Heart left ventricle (tissue), 16 donors: ENCODE measurements around the gene SH3RF2. TPM values are rescaled to one million over a fixed set of nuclear protein-coding genes. Genes with fewer than 3 reads are reported as not detected.
A peak's percentile ranks its signal among the peaks of the same experiment; 100 is the strongest.

Source experiments
- ATAC-seq, 4 donors: fragments of 200-7000 bp; cut with Tn5 transposase; one replicate each; pipeline ENCODE4 v1.9.1; 2020 to 2022; ENCODE audit warnings: moderate library complexity in 4 of 4, mild to moderate bottlenecking in 3 of 4, moderate number of reproducible peaks in 1 of 4
- DNase-seq, 5 donors: peaks; one replicate each; pipeline ENCODE4 v3.0.0-alpha.2; 2020
- H3K27ac ChIP-seq, 12 donors: fragments of 200-600 bp; sonication (generic) in 4 of 12; one replicate each; pipeline versions ENCODE4 v1.5.0 to v1.8.0; 2016 to 2022; ENCODE audit warnings: mild to moderate bottlenecking in 2 of 12
- H3K27me3 ChIP-seq, 9 donors: fragments of 200-600 bp; sonication (generic) in 2 of 9; one replicate each; pipeline versions ENCODE4 v1.5.1 to v1.8.0; 2016 to 2022; ENCODE audit warnings: mild to moderate bottlenecking in 3 of 9
- H3K36me3 ChIP-seq, 9 donors: fragments of 200-600 bp; sonication (generic) in 2 of 9; one replicate each; pipeline versions ENCODE4 v1.5.0 to v1.8.0; 2018 to 2022; ENCODE audit warnings: mild to moderate bottlenecking in 2 of 9
- H3K4me1 ChIP-seq, 12 donors: fragments of 200-600 bp; sonication (generic) in 4 of 12; one replicate each; pipeline versions ENCODE4 v1.5.0 to v1.8.0; 2016 to 2022; ENCODE audit warnings: mild to moderate bottlenecking in 3 of 12
- H3K4me3 ChIP-seq, 12 donors: fragments of 200-600 bp; sonication (generic) in 4 of 12; one replicate each; pipeline versions ENCODE4 v1.5.0 to v1.8.0; 2017 to 2022; ENCODE audit warnings: mild to moderate bottlenecking in 9 of 12, moderate library complexity in 4 of 12
- H3K9me3 ChIP-seq, 12 donors: fragments of 200-600 bp; sonication (generic) in 4 of 12; one replicate each; pipeline versions ENCODE4 v1.5.0 to v1.8.0; 2016 to 2022; ENCODE audit warnings: mild to moderate bottlenecking in 1 of 12
- POLR2A ChIP-seq, 2 donors: fragments of 450-650 bp; IDR thresholded peaks; one replicate each; pipeline ENCODE4 v1.6.1; 2017; ENCODE audit warnings: antibody characterized with exemption in 2 of 2, mild to moderate bottlenecking in 2 of 2, moderate library complexity in 2 of 2
- WGBS, 4 donors: extraction: QIAGEN DNeasy Blood & Tissue Kit in 2 of 4; methylation state at CpG; one replicate each; pipeline versions ENCODE4 v1.1.5 to v1.1.7; 2013 to 2018; 5-methylcytosine and 5-hydroxymethylcytosine counted together
- intact Hi-C, 10 donors: fragments of 100-400 bp; cut with DNase I; formaldehyde crosslinking; loops; one replicate each; pipeline versions ENCODE4 v1.11.1 to v1.14.2; 2022
- polyA plus RNA-seq, 2 donors: library from polyadenylated mRNA; stranded (reverse); fragments of 200-250 nt; gene quantifications; one replicate each; pipeline ENCODE4 v1.2.3, GENCODE V29; 2013
- total RNA-seq, 9 donors: library from RNA; depleted of rRNA in 2 of 9; stranded (reverse); fragments of >200 nt in 2 of 9; fragmentation: NEBNext Ultra II Directional in 3 of 9; extraction: Animal tissue kit (Norgen Biotek cat#: 25700) in 3 of 9; gene quantifications; one replicate each; pipeline versions ENCODE4 v1.1.0 to v1.2.4, GENCODE V29; 2016 to 2023
- TF ChIP-seq, protein P1 (sequence below), 12 donors: fragments of 200-600 bp; sonication (generic) in 4 of 12; IDR thresholded peaks; one replicate each; pipeline versions ENCODE4 v1.5.0 to v1.8.0; 2018 to 2022; ENCODE audit warnings: antibody characterized with exemption in 12 of 12, mild to moderate bottlenecking in 5 of 12
- donor health status: ischemic (EF 13 %, LVEDD 7.1; RV severe dilation, severe dysfunction).
- donor health status: healthy with polysubstance abuse.
- donor health status: DM: no; HTN: yes; CAD: no.
- donor health status: DM: no; HTN: no; CAD: no.
- donor health status: ischemic (EF 25% LVEDD 6.9; RV normal size, moderate dysfunction).
- donor health status: ischemic (EF 25% LVEDD 5.7; RV mildly dilated, moderate dysfunction).
- donor health status: healthy.
- donor health status: DM: yes; HTN: yes; CAD: no.
- donor health status: ischemic (EF 35%, LVEDD 5.7; RV mildly dilated, moderate dysfunction).
- donor health status: nonischemic (EF 11% LVEDD 7.7; RV severe dilation, severe dysfunction).
- donor health status: DM: yes; HTN: yes; CAD: no.
- donor health status: PGD.
- donor health status: ischemic (EF 29% LVEDD 5.4; RV normal size, mild dysfunction).
- donor health status: nonischemic (EF 23%, LVEDD 6.1; RV moderate dilation, normal function).

SH3RF2 gene
- total and polyA plus RNA-seq, 11 donors = 31.3 to 750 (median 180) TPM

DNA sequence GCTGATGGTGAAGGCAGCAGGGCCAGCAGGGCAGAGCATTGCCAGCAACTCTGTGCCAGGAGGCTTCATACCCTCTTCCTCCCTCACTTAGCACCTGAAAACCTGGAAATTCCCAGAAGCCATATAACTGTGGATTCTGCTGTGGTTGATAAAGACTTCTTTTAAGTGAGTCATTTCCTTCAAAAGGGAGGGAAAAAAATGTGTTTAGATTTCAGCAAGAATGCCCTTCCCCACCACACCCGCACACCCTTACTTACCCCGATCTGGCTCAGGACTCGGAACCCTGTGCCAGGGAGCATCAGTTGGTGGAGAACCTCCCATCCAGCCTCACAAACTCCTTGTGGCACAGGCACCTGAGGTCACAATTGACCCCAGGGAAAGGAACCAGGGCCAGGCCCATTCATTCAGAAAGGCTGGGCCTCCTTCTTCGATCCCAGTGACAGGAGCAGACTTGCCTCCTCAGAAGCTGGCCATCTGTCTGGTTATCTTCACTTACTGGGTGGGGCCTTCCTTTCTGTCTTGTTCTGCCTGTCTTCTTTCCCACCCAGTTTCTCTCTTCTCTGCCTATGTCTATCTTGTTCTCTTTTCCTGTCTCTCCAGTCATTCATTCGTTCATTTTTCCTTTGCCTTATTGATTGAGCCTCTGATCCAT, 106.4 kb downstream of the SH3RF2 start:
- Histone ChIP-seq H3K36me3 (no peaks in the 10 kb centered on the region), H3K27ac (no peak overlapping the region), H3K9me3 (no peaks in the 10 kb centered on the region), H3K27me3 (no peaks in the 10 kb centered on the region), H3K4me1 (peaks cover 0 to 16% (median 0%) of the 10 kb centered on the region in 12 donors), H3K4me3 (no peak overlapping the region)
- intact Hi-C loops = loop anchor here in 8 of 10 donors (5.0 to 10.0 kb wide), 5 partner anchors 108 to 1838 kb away; partner anchors contain the start of gene SH3RF2 (in 3 of the 8)
- TF ChIP-seq POLR2A (IDR thresholded peaks at IDR 0.05) = no peak
- TF ChIP-seq, protein P1, sequence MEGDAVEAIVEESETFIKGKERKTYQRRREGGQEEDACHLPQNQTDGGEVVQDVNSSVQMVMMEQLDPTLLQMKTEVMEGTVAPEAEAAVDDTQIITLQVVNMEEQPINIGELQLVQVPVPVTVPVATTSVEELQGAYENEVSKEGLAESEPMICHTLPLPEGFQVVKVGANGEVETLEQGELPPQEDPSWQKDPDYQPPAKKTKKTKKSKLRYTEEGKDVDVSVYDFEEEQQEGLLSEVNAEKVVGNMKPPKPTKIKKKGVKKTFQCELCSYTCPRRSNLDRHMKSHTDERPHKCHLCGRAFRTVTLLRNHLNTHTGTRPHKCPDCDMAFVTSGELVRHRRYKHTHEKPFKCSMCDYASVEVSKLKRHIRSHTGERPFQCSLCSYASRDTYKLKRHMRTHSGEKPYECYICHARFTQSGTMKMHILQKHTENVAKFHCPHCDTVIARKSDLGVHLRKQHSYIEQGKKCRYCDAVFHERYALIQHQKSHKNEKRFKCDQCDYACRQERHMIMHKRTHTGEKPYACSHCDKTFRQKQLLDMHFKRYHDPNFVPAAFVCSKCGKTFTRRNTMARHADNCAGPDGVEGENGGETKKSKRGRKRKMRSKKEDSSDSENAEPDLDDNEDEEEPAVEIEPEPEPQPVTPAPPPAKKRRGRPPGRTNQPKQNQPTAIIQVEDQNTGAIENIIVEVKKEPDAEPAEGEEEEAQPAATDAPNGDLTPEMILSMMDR (IDR thresholded peaks at IDR 0.05) = no peak
- ATAC-seq = no peak
- WGBS, 4 donors = 60 to 79% (median 65%) methylated on average over 5 of the region's 5 CpGs
- DNase-seq = no peak

DNA sequence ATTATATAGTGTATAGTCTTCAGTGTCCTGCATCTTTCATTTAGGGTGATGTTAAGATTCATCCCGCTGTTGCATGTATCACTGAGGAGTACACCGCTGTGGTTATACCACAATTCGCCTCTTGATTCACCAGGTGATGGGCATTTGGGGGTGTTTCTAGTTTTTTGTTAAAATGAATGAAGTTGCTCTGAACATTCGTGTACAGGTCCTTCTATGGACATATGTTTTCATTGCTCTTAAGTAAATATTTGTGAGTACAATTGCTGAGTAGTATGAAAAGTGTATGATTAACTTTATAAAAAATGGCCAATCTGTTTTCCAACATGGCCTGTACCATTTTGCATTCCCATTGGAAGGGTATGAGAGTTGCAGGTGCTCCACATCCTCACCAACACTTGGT, 107.3 kb downstream of the SH3RF2 start:
- H3K27ac ChIP-seq = no peak overlapping the region
- H3K9me3 ChIP-seq = no peaks in the 10 kb centered on the region
- no peak for ATAC-seq
- H3K4me3 ChIP-seq = no peak overlapping the region
- no peaks in the 10 kb centered on the region for H3K36me3 ChIP-seq
- WGBS, 4 donors = 96 to 98% (median 97%) methylated on average over 4 of the region's 4 CpGs
- no peak for TF ChIP-seq POLR2A (IDR thresholded peaks at IDR 0.05)
- TF ChIP-seq, protein P1 (IDR thresholded peaks at IDR 0.05) = no peak
- no peak for DNase-seq
- H3K27me3 ChIP-seq = no peaks in the 10 kb centered on the region
- peaks cover 0 to 19% (median 0%) of the 10 kb centered on the region in 12 donors for H3K4me1 ChIP-seq
- intact Hi-C loops = loop anchor here in 8 of 10 donors (5.0 to 10.0 kb wide), 5 partner anchors 109 to 1839 kb away; partner anchors contain the start of gene SH3RF2 (in 3 of the 8)

DNA sequence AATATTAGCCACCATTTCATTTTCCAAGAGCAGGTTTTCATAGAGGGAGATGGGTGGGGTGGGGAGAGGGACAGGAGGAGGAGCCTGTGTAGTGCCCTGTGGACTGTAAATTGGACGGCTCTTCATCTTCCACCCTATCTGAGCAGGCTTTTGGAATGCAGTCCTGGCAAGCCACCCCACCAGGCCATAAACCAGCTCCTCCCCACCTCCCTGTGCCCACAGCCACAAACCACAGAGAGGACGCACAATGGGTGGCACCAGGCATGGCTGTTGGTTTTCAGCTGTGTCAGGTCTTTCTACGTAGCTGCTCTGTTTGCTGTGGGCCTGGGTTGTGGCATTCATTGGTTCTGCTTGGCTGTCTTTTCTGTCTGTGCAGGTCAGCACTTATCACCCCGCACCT, 111.0 kb downstream of the SH3RF2 start:
- Histone ChIP-seq H3K36me3 (no peaks in the 10 kb centered on the region), H3K4me1 (peaks cover 0 to 7% (median 0%) of the 10 kb centered on the region in 12 donors), H3K27ac (peak overlapping the region in 1 of 12 donors; percentile 40), H3K27me3 (no peaks in the 10 kb centered on the region), H3K9me3 (no peaks in the 10 kb centered on the region), H3K4me3 (no peak overlapping the region)
- intact Hi-C loops = loop anchor here (5.0 to 10.0 kb wide), 9 partner anchors 113 to 1845 kb away; partner anchors contain the start of genes SH3RF2 (in 3 of the 10) and PRELID2 (in 2 of the 10)
- TF ChIP-seq POLR2A (IDR thresholded peaks at IDR 0.05) = no peak
- TF ChIP-seq, protein P1 (IDR thresholded peaks at IDR 0.05) = no peak
- peak; percentile 49 to 84 (median 78) for ATAC-seq
- DNase-seq = peak in 1 of 5 donors; percentile 50
- WGBS, 4 donors = 52 to 66% (median 63%) methylated on average over 3 to 4 of the region's 4 CpGs

DNA sequence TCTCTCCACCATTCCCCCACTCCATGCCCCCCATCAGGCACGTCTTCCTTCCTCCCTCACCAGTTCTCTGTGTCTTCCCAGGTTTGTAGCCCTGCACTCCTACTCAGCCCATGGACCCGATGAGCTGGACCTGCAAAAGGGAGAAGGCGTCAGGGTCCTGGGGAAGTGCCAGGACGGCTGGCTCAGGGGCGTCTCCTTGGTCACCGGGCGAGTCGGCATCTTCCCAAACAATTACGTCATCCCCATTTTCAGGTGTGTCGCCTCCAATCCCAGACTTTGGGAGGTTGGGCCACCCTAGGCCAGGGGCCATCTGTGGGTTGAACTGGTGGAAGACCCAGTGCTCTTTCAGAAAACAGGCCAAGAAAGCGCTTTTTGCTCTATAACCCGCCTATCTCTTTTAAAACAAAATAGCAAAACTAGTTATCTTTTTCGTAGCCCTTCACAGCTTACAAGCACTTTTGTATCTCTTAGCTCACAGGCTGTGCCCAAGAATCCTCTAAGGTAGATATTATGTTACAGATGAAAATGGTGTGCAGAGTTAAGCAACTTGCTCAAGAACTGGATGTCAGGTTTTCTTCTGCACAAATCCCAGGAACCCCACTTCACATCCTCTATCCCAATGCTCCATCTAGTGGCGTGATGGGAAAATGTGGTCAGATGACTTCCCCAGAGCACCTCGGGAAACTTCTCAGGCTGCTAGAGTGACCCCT, 112.8 kb downstream of the SH3RF2 start:
- Histone ChIP-seq H3K27me3 (no peaks in the 10 kb centered on the region), H3K9me3 (no peaks in the 10 kb centered on the region), H3K4me1 (peaks cover 0 to 7% (median 0%) of the 10 kb centered on the region in 12 donors), H3K4me3 (no peak overlapping the region), H3K36me3 (no peaks in the 10 kb centered on the region), H3K27ac (no peak overlapping the region)
- 73 to 77% (median 75%) methylated on average over 15 of the region's 15 CpGs for WGBS, 4 donors
- ATAC-seq = peak in 3 of 4 donors; percentile 62 to 70 (median 69)
- TF ChIP-seq POLR2A (IDR thresholded peaks at IDR 0.05) = no peak
- TF ChIP-seq, protein P1 (IDR thresholded peaks at IDR 0.05) = peak; percentile 46 to 76 (median 69)
- intact Hi-C loops = loop anchor here (5.0 to 10.0 kb wide), 9 partner anchors 114 to 1847 kb away; partner anchors contain the start of genes SH3RF2 (in 3 of the 10) and PRELID2 (in 2 of the 10)
- peak in 3 of 5 donors; percentile 27 to 36 (median 32) for DNase-seq
